Measurements from ENCODE around the gene TRAPPC1.

DNA sequence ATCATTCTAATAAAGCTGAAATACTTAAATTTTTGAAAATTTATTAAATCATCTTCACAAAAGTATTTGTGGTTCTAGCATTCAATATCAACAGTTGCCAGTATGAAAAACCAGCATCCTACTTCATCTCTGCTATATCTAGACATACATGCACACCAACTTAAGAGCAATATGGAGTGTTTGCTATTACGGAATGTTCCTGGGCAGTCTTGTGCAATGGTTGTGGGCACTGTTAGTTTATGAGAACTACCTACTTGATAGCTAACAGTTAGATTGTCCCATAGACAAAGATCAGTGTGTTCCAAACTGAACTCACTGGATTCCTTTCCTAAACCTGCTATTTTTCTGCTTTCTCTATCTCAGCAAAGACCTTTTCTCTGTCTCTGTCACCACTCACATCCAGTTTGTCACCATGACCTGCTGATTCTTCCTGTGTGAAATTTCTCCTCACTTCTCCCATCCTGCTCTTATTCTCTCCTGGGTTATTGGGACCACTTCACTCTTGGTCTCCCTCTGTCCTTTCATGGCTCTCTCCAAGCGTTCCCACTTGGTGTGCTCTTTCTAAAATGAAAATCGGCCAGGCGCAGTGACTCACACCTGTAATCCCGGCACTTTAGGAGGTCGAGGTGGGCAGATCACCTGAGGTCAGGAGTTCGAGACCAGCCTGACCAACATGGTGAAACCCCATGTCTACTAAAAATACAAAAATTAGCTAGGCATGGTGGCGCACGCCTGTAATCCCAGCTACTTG is 27.9 kb upstream of the TRAPPC1 start:
- TF ChIP-seq, protein P1, sequence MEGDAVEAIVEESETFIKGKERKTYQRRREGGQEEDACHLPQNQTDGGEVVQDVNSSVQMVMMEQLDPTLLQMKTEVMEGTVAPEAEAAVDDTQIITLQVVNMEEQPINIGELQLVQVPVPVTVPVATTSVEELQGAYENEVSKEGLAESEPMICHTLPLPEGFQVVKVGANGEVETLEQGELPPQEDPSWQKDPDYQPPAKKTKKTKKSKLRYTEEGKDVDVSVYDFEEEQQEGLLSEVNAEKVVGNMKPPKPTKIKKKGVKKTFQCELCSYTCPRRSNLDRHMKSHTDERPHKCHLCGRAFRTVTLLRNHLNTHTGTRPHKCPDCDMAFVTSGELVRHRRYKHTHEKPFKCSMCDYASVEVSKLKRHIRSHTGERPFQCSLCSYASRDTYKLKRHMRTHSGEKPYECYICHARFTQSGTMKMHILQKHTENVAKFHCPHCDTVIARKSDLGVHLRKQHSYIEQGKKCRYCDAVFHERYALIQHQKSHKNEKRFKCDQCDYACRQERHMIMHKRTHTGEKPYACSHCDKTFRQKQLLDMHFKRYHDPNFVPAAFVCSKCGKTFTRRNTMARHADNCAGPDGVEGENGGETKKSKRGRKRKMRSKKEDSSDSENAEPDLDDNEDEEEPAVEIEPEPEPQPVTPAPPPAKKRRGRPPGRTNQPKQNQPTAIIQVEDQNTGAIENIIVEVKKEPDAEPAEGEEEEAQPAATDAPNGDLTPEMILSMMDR (IDR thresholded peaks at IDR 0.05): no peak
- TF ChIP-seq POLR2A (IDR thresholded peaks at IDR 0.05): no peak

Data from right lobe of liver (tissue), 4 donors.